Right lobe of liver (tissue), 4 donors: ENCODE results near the gene BORCS6.

Experiments
- POLR2A ChIP-seq: fragments of 450-650 bp; IDR thresholded peaks from one replicate; pipeline ENCODE4 v1.6.1; 2017; ENCODE audit warnings: antibody characterized with exemption, mild to moderate bottlenecking
- TF ChIP-seq, protein P1 (sequence below), 4 donors: fragments of 200-600 bp in 3 of 4; fragments of 450-650 bp in 1 of 4; IDR thresholded peaks; one replicate each; pipeline versions ENCODE4 v1.5.1 to v1.8.0; 2016 to 2022; ENCODE audit warnings: antibody characterized with exemption in 4 of 4, mild to moderate bottlenecking in 2 of 4
- donor health status: DM: no; HTN: no; CAD: no.
- donor health status: DM: no; HTN: no; CAD: no.
- donor health status: DM: no; HTN: yes; CAD: no.

DNA sequence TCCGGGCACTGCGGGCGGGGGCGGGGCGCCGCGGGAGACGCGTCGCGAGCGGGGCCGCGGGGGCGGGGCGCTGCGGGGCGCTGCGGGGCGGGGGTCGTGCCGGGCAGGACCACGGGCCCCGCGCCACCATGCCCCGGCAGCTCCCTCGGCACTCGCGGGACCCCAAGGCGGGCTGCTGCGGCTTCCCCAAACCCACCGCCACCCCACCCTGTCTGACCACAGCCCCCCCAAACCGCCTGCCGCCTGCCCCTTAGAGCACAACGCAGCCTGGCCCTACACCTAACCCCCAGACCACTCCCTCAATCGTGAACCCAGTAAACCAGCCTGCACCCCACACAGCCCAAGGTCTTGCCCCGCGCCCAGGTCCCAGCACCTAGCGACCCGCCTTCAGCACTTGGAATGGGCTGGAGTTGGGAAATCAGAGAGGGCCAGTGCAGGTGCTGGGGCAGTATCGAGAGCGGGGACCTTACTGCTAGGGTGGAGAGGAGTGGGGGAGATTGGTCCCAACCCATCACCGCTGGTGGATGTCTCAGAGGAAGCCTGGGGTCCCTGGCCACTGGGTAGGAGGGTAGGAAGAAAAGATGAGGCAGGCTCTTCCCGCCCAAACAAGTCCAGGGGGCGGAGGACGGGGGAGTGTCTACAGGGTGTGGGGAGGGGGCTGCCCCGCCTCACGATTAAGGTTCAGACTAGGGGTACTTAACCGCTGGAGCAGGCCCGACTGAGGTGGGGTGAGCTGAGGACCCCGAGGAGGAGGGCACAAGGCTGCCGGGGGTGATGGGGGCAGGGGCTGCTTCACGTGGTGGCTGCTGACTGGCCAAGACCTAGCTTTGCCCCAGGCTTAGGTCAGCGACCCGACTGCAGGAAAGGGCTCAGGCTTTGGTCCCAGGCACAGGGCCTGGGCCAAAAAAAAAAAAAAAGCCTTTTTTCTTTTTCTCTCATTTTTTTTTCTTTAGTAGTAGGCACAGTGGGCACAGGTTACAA lies 26.7 kb downstream of the BORCS6 start:
- TF ChIP-seq, protein P1, sequence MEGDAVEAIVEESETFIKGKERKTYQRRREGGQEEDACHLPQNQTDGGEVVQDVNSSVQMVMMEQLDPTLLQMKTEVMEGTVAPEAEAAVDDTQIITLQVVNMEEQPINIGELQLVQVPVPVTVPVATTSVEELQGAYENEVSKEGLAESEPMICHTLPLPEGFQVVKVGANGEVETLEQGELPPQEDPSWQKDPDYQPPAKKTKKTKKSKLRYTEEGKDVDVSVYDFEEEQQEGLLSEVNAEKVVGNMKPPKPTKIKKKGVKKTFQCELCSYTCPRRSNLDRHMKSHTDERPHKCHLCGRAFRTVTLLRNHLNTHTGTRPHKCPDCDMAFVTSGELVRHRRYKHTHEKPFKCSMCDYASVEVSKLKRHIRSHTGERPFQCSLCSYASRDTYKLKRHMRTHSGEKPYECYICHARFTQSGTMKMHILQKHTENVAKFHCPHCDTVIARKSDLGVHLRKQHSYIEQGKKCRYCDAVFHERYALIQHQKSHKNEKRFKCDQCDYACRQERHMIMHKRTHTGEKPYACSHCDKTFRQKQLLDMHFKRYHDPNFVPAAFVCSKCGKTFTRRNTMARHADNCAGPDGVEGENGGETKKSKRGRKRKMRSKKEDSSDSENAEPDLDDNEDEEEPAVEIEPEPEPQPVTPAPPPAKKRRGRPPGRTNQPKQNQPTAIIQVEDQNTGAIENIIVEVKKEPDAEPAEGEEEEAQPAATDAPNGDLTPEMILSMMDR (IDR thresholded peaks at IDR 0.05), result no peak
- no peak for TF ChIP-seq POLR2A
